H54 (cell line): ENCODE results near the gene PREX1.

Experiments used
- DNase-seq: peaks from one replicate; pipeline ENCODE4 v3.0.0; 2011; ENCODE audit warnings: low spot score, mixed read lengths; ENCODE audit not compliant: insufficient read length
- FAIRE-seq: peaks from 3 replicates; lab custom pipeline; 2011; peaks lifted over from hg19 to GRCh38; lab: Jason Lieb, UNC
- POLR2A ChIP-seq: IDR thresholded peaks from 2 replicates; pipeline ENCODE4 v1.6.1; 2011; ENCODE audit warnings: low read depth, mild to moderate bottlenecking, low read length

PREX1 gene

DNA sequence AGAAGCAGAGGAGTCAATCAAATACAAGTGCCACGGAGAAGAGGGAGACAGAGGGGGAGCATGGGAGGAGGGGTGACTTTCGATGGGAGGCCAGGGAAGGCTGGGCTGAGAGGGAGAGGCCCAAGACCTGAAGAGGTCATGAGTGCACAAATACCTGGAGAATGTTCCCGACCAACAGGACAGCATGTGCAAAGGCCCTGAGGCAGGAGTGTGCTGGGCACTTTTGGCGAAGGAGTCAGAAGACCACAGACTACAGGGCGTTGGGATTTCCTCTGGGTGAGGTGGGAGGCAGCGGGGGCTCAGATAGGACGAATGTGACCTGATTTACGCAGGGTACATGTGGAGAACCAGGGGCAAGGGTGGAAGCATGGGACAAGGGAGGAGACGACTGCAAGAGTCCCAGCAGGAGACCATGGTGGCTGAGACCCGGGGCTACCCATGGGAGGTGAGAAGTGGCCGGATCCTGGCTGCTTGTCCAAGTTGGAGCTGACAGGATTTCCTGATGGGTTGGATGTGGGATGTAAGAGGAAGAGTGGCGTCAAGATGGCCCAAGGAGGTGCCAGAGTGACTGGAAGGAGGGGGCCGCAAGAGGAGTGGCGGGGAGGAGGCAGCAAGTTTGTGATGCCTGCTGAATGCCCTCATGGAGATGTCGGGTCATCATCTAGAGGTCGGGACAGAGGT is 23.4 kb downstream of the PREX1 start:
- TF ChIP-seq POLR2A = no peak
- no peak for DNase-seq
- FAIRE-seq = no peak

DNA sequence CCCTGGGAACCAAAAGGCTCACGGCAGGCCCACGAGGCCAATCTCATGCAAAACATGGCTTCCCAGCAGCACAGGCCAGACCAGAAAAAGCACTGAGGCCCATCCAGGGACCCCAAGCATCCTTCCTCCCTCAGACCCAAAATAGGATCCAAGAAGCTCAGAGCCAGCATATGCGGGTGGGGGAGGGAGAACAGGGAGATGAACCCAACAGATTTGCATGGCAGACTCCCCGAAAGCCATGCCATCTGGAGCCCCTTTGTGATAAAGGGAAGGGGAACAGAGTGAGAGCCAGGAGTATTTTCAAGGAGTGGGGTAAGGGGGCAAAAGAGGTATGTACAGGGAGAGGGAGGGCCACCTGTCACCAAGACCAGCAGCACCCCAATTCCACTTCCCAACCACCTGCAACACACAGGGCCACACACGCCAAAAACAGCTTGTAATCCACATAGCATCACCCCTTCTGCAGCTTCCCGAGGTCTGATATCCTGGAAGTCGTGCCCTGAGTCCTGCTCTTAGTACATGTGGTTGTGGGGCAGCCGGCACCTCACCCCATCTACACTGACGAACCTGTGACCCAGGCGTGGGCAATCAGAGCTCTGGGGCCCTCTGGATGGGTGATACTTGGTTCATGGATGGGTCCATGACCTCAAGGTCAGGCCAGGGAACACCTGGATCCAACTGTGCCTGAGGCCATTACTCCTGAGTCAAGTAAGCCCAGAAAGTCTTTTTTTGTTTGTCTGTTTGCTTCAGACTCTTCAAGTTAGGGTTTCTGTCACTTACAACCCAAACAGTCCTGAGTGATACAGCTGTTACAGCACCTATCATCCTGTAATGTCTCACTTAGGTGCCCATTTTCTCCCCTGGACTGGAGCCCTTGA is 24.4 kb downstream of the PREX1 start:
- no peak for FAIRE-seq
- no peak for TF ChIP-seq POLR2A

DNA sequence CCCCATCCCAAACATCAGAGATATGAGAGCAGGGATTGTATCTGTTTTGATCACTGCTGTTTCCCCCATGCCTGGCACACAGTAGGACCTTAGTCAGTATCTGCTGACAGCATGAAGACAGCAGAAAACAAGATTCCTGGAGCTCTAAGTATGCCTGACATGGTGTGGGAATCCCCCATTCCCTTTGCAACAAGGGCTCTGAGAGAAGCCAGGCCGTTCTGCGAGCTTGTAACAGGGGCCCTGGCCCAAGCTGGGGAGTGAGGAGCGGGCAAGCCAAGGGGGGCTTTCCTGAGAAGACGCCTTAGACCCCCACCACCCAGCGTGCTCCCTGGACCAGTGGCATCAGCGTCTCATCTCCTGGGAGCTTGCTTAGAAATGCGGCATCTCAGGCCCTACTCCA is 25.2 kb downstream of the PREX1 start:
- TF ChIP-seq POLR2A = no peak
- FAIRE-seq = no peak
- no peak for DNase-seq

More for the DNA sequence above, 24.4 kb downstream of the PREX1 start:
- no peak for DNase-seq

DNA sequence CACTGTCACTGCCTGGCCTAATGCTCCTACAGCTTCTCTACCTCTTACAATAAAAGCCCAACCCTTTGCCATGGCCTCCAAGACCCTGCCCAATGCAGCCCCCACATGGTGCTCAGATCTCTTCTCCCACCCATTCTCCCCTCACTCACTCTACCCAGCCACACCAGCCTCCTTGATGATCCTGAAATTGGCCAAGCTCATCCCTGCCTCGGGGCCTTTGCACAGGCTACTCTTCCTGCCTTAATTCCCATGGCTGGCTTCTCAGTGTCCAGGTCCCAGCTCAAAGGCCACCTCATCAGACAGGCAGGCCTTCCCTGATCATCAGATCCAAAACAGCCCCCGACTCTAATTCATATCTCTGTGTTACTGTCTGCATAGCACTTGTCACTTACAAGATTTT is 25.6 kb downstream of the PREX1 start:
- DNase-seq = no peak
- no peak for FAIRE-seq
- TF ChIP-seq POLR2A = no peak

DNA sequence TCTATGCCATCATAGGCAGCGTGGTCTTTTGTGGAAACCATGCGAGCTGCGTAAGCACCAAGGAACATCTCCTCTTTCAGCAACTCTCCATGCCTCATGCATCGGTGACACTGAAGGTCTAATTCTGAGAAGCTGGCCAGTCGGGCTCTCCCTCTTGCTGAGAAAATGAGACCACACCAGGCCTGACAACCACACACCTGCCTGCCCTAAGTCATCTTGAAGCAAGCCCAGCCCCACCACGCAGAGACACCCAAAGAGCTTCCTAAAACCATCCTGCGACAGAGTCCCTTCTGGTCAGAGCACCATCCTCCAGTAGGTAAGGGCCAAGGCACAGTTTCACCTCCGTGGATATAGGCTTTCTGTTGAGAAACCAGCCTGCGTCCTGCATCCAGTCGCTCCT is 26.6 kb downstream of the PREX1 start:
- FAIRE-seq (no peak), DNase-seq (no peak)
- TF ChIP-seq POLR2A = no peak

DNA sequence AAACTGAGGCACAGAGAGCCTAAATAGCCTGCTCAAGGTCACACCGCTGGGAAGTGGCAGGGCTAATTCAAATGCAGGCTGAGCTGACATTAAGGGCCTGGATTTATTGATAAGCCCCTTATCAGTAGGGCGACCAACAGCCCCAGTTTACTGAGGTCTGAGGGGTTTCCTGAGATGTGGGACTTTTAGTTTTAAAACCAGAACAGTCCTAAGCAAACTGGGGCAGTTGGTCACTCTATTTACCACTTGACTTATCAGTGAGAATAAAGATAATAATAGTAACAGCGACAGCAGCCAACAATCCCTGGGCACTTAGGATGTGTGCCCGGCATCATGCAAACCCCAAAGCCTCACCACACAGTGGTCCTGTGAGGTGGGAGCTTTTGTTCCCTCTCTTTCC is 27.6 kb downstream of the PREX1 start:
- DNase-seq (no peak), FAIRE-seq (no peak)
- no peak for TF ChIP-seq POLR2A

DNA sequence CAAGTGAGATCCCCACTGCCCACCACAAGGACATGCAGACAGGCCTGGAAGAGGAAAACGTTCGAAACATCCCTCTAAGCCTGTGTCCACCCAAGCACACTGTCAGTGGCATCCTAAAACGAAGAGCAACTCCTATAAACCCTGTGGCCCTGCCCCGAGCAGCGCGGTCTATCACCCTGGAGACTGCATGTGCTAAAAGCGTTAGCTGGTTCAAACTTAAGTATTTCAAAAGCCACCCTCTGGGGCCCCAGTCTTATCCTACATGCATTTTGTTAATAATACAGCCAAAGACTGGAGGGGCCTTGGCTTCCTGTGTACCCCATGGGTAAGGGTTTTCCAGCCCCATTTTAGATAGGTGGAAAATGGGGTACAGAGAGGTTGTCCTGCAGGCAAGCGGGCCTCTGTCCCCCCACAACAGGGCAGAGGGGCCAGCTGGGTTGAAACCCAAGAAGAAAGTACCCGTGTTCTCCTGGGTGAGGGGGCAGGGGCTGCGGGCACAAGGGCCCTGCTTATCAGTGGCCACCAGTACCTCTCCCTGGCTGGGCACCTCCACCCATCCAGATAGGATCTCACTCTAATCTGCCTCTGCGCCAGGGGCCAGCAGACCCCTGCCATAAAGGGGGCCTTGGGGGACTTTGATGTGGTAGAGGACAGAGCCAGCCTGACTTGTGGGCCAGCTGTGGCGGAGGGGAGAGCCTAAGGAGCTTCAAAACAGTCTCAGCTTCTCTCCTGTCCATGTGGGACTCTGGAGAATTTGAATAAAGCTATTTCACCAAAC is 28.3 kb downstream of the PREX1 start:
- no peak for TF ChIP-seq POLR2A
- FAIRE-seq (no peak), DNase-seq (no peak)

DNA sequence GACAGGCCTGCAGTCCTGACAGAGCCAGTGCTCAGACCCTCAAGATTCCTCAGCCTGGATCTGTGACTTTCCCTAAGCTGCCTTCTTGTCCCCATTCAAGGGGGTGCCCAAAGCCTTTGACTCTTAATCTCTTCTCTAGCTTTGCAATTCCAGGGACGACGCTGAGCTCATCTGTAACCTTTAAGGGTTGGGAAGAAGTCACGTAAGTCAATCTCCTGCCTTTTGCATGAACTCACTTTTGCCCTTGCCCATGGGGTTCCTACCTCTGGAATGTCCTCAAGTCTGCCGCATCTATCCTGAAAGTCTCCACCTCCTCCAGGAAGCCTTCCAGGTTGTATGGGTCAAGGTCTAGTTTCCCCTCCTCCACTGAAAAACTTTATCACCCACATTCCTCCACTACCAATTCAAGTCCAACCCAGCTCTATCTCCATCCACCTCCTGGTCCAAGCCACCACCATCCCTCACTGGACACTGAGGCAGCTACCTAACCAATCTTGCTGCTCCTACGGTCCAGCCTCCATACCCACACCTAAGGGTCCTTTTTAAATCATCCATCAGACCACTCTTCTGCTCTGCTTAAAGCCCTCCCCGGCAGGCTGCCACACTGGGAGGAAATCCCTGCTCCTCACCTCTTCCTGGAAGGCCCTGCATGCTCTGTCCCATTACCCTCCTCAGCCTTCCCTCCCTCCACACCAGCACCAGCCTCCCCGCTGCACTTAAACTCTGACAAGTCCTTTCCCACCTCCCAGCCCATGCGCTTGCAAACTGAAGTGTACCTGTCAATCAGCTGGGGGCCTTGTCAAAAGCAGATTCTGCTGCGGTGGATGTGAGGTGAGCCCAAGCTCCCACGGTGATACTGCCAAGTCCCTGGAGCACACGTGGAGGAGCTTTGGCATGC is 29.7 kb downstream of the PREX1 start:
- DNase-seq = no peak
- FAIRE-seq = no peak
- no peak for TF ChIP-seq POLR2A

- DNase-seq (no peak), FAIRE-seq (no peak)
- no peak for TF ChIP-seq POLR2A
Observed at GRCh38 chr20:48797275-48797825, 30.4 kb downstream of the PREX1 start.

GRCh38 chr20:48795732-48796131 is 32.1 kb downstream of the PREX1 start:
- no peak for TF ChIP-seq POLR2A
- DNase-seq (no peak), FAIRE-seq (no peak)

DNA sequence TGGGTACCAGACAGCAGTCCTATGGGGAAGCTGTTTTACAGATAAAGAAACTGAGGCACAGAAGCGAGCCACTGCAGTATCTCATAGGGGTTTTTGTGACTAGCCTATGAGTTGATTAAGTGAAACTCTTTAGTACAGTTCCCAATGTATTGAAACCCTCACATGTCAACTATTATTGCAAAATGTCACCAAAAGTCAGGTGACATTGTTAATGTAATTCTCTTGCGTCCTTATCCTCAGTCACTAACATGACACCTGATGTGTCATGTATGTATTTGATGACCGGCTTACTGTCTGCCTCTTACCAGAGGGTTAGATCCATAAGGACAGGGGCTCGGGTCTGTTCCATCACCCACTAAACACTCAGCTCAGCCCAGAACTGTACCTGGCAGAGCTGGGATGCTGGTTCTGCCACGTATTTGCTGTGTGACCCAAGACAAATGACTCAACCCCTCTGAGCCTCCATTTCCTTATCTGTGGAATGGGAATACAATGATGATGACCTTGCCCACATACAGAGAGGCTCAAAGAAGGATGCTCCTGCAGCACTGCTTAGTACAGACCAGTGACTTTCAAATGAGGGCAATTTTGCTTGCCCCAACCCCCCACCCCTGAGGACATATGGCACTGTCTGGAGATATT is 32.9 kb downstream of the PREX1 start:
- FAIRE-seq (no peak), DNase-seq (no peak)
- TF ChIP-seq POLR2A = no peak

- no peak for FAIRE-seq
- no peak for DNase-seq
- TF ChIP-seq POLR2A = no peak
Observed at GRCh38 chr20:48794360-48794759, 33.4 kb downstream of the PREX1 start.
